ENCODE measurements around the gene PTPN9. TPM values are rescaled to one million over a fixed set of nuclear protein-coding genes. Genes with fewer than 3 reads are reported as not detected.
"Not testable (repeated sequence)": the region's sequence is repeated elsewhere in the genome, so short reads cannot be mapped to it uniquely, and the experiment has no call there.

PTPN9 gene
- total RNA-seq, 1 experiment from 2014 or later: 31.6 TPM

DNA sequence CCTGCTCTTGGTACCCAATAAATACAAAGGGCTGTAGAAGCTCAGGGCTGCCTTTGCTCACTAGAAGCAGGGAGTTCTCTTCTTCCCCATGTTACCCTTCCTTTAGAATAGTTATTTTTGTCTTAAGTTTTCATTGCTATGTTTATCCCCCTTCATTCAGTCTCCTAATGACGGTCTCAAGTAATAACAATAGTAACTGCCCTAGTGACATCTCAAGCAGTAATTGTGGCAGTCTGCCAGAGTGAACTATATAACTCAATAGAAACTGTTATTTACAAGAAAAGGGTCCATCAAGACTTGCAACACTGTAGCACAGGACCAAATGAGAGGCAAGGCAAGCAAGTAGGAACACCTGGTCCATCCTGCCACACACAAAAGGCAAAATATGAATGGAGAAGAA is 95.2 kb downstream of the PTPN9 start:
- TF ChIP-seq, protein P1, sequence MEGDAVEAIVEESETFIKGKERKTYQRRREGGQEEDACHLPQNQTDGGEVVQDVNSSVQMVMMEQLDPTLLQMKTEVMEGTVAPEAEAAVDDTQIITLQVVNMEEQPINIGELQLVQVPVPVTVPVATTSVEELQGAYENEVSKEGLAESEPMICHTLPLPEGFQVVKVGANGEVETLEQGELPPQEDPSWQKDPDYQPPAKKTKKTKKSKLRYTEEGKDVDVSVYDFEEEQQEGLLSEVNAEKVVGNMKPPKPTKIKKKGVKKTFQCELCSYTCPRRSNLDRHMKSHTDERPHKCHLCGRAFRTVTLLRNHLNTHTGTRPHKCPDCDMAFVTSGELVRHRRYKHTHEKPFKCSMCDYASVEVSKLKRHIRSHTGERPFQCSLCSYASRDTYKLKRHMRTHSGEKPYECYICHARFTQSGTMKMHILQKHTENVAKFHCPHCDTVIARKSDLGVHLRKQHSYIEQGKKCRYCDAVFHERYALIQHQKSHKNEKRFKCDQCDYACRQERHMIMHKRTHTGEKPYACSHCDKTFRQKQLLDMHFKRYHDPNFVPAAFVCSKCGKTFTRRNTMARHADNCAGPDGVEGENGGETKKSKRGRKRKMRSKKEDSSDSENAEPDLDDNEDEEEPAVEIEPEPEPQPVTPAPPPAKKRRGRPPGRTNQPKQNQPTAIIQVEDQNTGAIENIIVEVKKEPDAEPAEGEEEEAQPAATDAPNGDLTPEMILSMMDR (IDR thresholded peaks at IDR 0.05; ENCODE audit: unreplicated experiment): no peak
- Mint-ChIP-seq H3K9me3 (ENCODE audit: unreplicated experiment) (no peaks in the 10 kb centered on the region), H3K27me3 (ENCODE audit: insufficient read depth, unreplicated experiment) (no peaks in the 10 kb centered on the region), H3K36me3 (ENCODE audit: insufficient read depth, unreplicated experiment) (peaks cover 44% of the 10 kb centered on the region), H3K27ac (ENCODE audit: low read depth, unreplicated experiment) (no peak overlapping the region), H3K4me3 (ENCODE audit: unreplicated experiment) (no peak overlapping the region), H3K4me1 (ENCODE audit: insufficient read depth, unreplicated experiment) (no peaks in the 10 kb centered on the region)
- BruUV-seq (replicated peaks): no TSS peak
- intact Hi-C loops (cut with micrococcal nuclease): no loop called here
- ChIA-PET CTCF (interaction anchor here (1.1 kb wide), 1 partner anchor 25 kb away, joined by 3 read pairs; no protein-coding TSS in a partner anchor), POLR2A (interaction anchor here (0.7 kb wide), 1 partner anchor 135 kb away, joined by 3 read pairs; no protein-coding TSS in a partner anchor)
- DNase-seq (ENCODE audit: unreplicated experiment): no peak

DNA sequence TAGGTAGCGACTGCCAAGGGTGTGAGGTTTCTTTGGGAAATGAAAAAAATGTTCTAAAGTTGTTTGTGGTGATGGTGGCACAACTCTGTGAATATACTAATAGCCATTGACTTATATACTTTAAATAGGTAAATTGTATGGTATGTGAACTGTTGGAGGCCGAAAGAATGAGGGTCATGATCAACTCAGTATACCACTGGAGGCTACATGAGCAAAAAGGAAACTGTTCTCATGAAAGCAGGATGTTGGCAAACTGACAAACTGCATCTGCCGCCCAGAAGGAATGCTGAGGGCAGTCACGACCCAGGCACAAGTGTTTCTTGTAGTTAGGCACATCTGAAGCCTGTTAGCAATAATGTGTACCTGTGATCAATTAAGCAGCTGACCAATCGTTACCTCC is 95.6 kb downstream of the PTPN9 start:
- DNase-seq (ENCODE audit: unreplicated experiment); H3K4me1 Mint-ChIP-seq (ENCODE audit: insufficient read depth, unreplicated experiment); H3K27me3 Mint-ChIP-seq (ENCODE audit: insufficient read depth, unreplicated experiment); POLR2A ChIA-PET; H3K4me3 Mint-ChIP-seq (ENCODE audit: unreplicated experiment); H3K27ac Mint-ChIP-seq (ENCODE audit: low read depth, unreplicated experiment); CTCF ChIA-PET; intact Hi-C loops (cut with micrococcal nuclease); H3K9me3 Mint-ChIP-seq (ENCODE audit: unreplicated experiment); BruUV-seq (replicated peaks): not testable (repeated sequence)
- H3K36me3 Mint-ChIP-seq (ENCODE audit: insufficient read depth, unreplicated experiment): peaks cover 44% of the 10 kb centered on the region

DNA sequence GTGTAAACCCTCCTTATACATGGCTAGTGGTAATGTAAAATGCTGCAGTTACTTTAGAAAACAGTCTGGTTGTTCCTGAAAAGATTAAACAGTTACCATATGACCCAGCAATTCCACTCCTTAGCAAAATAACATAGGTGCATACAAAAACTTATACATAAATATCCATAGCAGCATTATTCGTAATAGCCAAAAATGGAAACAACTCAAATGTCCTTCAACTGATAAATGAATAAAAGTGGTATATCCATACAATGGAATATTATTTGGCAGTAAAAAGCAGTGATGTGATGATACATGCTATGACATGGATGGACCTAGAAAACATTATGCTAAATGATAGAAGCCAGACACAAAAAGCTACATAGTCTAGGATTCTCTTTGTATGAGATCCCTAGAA is 96.0 kb downstream of the PTPN9 start:
- H3K36me3 Mint-ChIP-seq (ENCODE audit: insufficient read depth, unreplicated experiment): peaks cover 42% of the 10 kb centered on the region
- H3K4me3 Mint-ChIP-seq (ENCODE audit: unreplicated experiment): no peak overlapping the region
- no peaks in the 10 kb centered on the region for H3K9me3 Mint-ChIP-seq (ENCODE audit: unreplicated experiment)
- H3K27me3 Mint-ChIP-seq (ENCODE audit: insufficient read depth, unreplicated experiment): no peaks in the 10 kb centered on the region
- H3K4me1 Mint-ChIP-seq (ENCODE audit: insufficient read depth, unreplicated experiment): no peaks in the 10 kb centered on the region
- DNase-seq (ENCODE audit: unreplicated experiment): no peak
- POLR2A ChIA-PET: no interaction called here
- TF ChIP-seq, protein P1 (IDR thresholded peaks at IDR 0.05; ENCODE audit: unreplicated experiment): no peak
- no peak overlapping the region for H3K27ac Mint-ChIP-seq (ENCODE audit: low read depth, unreplicated experiment)
- CTCF ChIA-PET: no interaction called here
- intact Hi-C loops (cut with micrococcal nuclease): no loop called here
- BruUV-seq (replicated peaks): no TSS peak

DNA sequence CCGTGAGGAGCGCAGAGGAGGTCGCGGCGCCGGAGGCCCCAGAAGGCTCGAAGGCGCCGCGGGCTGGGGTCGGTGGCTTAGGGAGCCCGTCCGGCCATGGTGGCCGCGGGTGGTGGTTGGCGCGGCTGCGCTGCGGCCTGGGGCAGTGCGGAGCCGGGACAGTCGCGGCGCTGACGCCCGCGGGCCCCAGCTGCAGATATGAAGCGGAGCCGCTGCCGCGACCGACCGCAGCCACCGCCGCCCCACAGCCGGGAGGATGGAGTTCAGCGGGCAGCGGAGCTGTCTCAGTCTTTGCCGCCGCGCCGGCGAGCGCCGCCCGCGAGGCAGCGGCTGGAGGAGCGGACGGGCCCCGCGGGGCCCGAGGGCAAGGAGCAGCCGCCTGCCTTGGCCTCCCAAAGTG is 98.7 kb downstream of the PTPN9 start:
- POLR2A ChIA-PET; BruUV-seq (replicated peaks): not testable (repeated sequence)

DNA sequence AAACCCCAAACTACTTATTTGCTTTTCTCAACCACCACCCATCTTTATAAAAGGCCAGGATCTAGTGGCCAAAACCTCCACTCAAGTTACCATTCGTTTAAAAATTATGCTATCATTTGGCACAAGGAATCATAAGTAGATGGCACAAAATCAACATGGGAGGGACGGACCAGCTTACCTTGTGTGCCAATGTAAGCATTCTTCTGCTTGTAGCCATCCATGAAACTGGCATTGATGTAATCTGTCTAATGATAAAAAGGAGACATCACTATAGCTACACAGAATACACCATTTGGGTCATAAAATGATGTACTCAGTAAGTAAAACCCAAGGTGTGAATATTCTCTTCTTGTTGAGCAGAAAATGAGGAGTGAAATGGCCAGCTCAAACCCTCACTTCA is 99.4 kb downstream of the PTPN9 start:
- ChIA-PET POLR2A (no interaction called here), CTCF (interaction anchor here (0.5 to 0.7 kb wide), 3 partner anchors 24 to 96 kb away, joined by 3 read pairs; no protein-coding TSS in a partner anchor)
- H3K36me3 Mint-ChIP-seq (ENCODE audit: insufficient read depth, unreplicated experiment): peaks cover 31% of the 10 kb centered on the region
- TF ChIP-seq, protein P1 (IDR thresholded peaks at IDR 0.05; ENCODE audit: unreplicated experiment): no peak
- no peak for DNase-seq (ENCODE audit: unreplicated experiment)
- no peaks in the 10 kb centered on the region for H3K27me3 Mint-ChIP-seq (ENCODE audit: insufficient read depth, unreplicated experiment)
- H3K9me3 Mint-ChIP-seq (ENCODE audit: unreplicated experiment): no peaks in the 10 kb centered on the region
- no TSS peak for BruUV-seq (replicated peaks)
- no peak overlapping the region for H3K27ac Mint-ChIP-seq (ENCODE audit: low read depth, unreplicated experiment)
- H3K4me1 Mint-ChIP-seq (ENCODE audit: insufficient read depth, unreplicated experiment): no peaks in the 10 kb centered on the region
- intact Hi-C loops (cut with micrococcal nuclease): no loop called here
- H3K4me3 Mint-ChIP-seq (ENCODE audit: unreplicated experiment): no peak overlapping the region

More for the DNA sequence above, 98.7 kb downstream of the PTPN9 start:
- H3K4me3 Mint-ChIP-seq (ENCODE audit: unreplicated experiment); H3K9me3 Mint-ChIP-seq (ENCODE audit: unreplicated experiment); H3K4me1 Mint-ChIP-seq (ENCODE audit: insufficient read depth, unreplicated experiment); H3K27ac Mint-ChIP-seq (ENCODE audit: low read depth, unreplicated experiment); intact Hi-C loops (cut with micrococcal nuclease); DNase-seq (ENCODE audit: unreplicated experiment); H3K27me3 Mint-ChIP-seq (ENCODE audit: insufficient read depth, unreplicated experiment); CTCF ChIA-PET: not testable (repeated sequence)
- H3K36me3 Mint-ChIP-seq (ENCODE audit: insufficient read depth, unreplicated experiment): peaks cover 33% of the 10 kb centered on the region

DNA sequence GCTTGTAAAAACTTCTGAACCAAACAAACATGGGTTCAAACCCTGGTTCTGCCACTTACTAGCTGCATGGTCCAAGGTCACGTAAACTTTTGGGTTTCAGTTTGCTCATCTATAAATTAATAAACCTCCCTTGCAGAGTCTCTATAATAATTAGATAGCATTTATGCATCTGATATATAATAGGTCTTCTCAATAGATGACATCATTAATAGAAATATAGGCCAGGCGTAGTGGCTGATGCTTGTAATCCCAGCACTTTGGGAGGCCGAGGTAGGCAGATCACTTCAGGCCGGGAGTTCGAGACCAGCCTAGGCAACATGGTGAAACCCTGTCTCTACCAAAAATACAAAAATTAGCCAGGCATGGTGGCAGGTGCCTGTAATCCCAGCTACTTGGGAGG is 102.0 kb downstream of the PTPN9 start:
- H3K27me3 Mint-ChIP-seq (ENCODE audit: insufficient read depth, unreplicated experiment); DNase-seq (ENCODE audit: unreplicated experiment); intact Hi-C loops (cut with micrococcal nuclease); H3K4me3 Mint-ChIP-seq (ENCODE audit: unreplicated experiment); CTCF ChIA-PET; H3K27ac Mint-ChIP-seq (ENCODE audit: low read depth, unreplicated experiment); BruUV-seq (replicated peaks); H3K9me3 Mint-ChIP-seq (ENCODE audit: unreplicated experiment); H3K4me1 Mint-ChIP-seq (ENCODE audit: insufficient read depth, unreplicated experiment): not testable (repeated sequence)
- peaks cover 46% of the 10 kb centered on the region for H3K36me3 Mint-ChIP-seq (ENCODE audit: insufficient read depth, unreplicated experiment)
- POLR2A ChIA-PET: interaction anchor here (1.3 kb wide), 1 partner anchor 21 kb away, joined by 4 read pairs; no protein-coding TSS in a partner anchor
